H1 (cell line): ENCODE data around the gene RECK. TPM values are rescaled to one million over a fixed set of nuclear protein-coding genes. Genes with fewer than 3 reads are reported as not detected.

ENCODE experiments used
- CTCF ChIA-PET: fragments of 300-600 bp; sonication (Branson Sonifier 250); formaldehyde crosslinking; loops from one replicate; lab custom pipeline; 2021; ENCODE audit not compliant: partially characterized antibody; lab: Charles Lee
- POLR2A ChIA-PET: fragments of 300-600 bp; sonication (Branson Sonifier 250); formaldehyde crosslinking; loops from one replicate; lab custom pipeline; 2021; ENCODE audit warnings: inconsistent platforms; ENCODE audit not compliant: partially characterized antibody; lab: Charles Lee
- DNase-seq, 2 experiments: peaks; one replicate each; pipeline versions ENCODE4 v3.0.0 to v3.0.0-alpha.2; 2010 to 2022; ENCODE audit warnings: low spot score in 2 of 2, low read depth in 1 of 2, mixed read lengths in 1 of 2
- FAIRE-seq: peaks from 2 replicates; lab custom pipeline; 2011; peaks lifted over from hg19 to GRCh38; lab: Jason Lieb, UNC
- H2AFZ ChIP-seq: 2 replicates; pipeline ENCODE4 v1.8.1; 2012; ENCODE audit warnings: low read length, inconsistent platforms
- H2AK5ac ChIP-seq: 2 replicates; pipeline ENCODE4 v1.6.1; 2013; ENCODE audit warnings: low read depth, low read length
- H2BK120ac ChIP-seq: replicated peaks from 2 replicates; pipeline ENCODE3; 2013; ENCODE audit warnings: low read depth, low read length, inconsistent platforms
- H2BK12ac ChIP-seq: 2 replicates; pipeline ENCODE4 v1.6.1; 2013; ENCODE audit warnings: low read depth, low read length
- H2BK15ac ChIP-seq: 2 replicates; pipeline ENCODE4 v1.6.1; 2013; ENCODE audit warnings: low read length
- H2BK20ac ChIP-seq: 2 replicates; pipeline ENCODE4 v1.6.1; 2013; ENCODE audit warnings: low read length
- H2BK5ac ChIP-seq: 2 replicates; pipeline ENCODE4 v1.6.1; 2013; ENCODE audit warnings: low read depth, low read length
- H3K14ac ChIP-seq: 2 replicates; pipeline ENCODE4 v1.6.1; 2013; ENCODE audit warnings: inconsistent platforms; ENCODE audit not compliant: insufficient read length
- H3K18ac ChIP-seq: 2 replicates; pipeline ENCODE4 v1.6.1; 2013; ENCODE audit warnings: low read length; ENCODE audit errors: extremely low read depth
- H3K23ac ChIP-seq: 2 replicates; pipeline ENCODE4 v1.6.1; 2013; ENCODE audit warnings: inconsistent platforms; ENCODE audit not compliant: insufficient read length
- H3K23me2 ChIP-seq: 2 replicates; pipeline ENCODE4 v1.6.1; 2013; ENCODE audit warnings: low read depth, low read length
- H3K27ac ChIP-seq: 2 replicates; pipeline ENCODE4 v1.6.1; 2011; ENCODE audit warnings: low read depth, low read length, inconsistent platforms
- H3K27me3 ChIP-seq, 4 experiments: replicated peaks in 1 of 4; 1 replicate in 1 of 4; 2 replicates in 3 of 4; pipeline versions ENCODE4 v1.6.1 to v1.8.1; 2011 to 2013; ENCODE audit warnings: low read length in 3 of 4, mild to moderate bottlenecking in 3 of 4, inconsistent platforms in 2 of 4, mixed read lengths in 2 of 4, moderate library complexity in 1 of 4; ENCODE audit not compliant: control insufficient read depth in 3 of 4, insufficient read depth in 3 of 4; ENCODE audit errors: extremely low read depth in 1 of 4
- H3K36me3 ChIP-seq, 4 experiments: 2 replicates each; pipeline versions ENCODE4 v1.6.1 to v1.8.1; 2011 to 2013; ENCODE audit warnings: mild to moderate bottlenecking in 4 of 4, low read length in 3 of 4, moderate library complexity in 2 of 4, control low read depth in 1 of 4, inconsistent platforms in 1 of 4; ENCODE audit not compliant: insufficient read depth in 4 of 4, control insufficient read depth in 2 of 4
- H3K4ac ChIP-seq: replicated peaks from 2 replicates; pipeline ENCODE3; 2013; ENCODE audit warnings: low read length, low read depth, mixed read lengths, inconsistent platforms; ENCODE audit not compliant: insufficient read length
- H3K4me1 ChIP-seq, 4 experiments: replicated peaks in 1 of 4; 1 replicate in 1 of 4; 2 replicates in 3 of 4; pipeline versions ENCODE4 v1.6.1 to v1.8.1; 2011 to 2013; ENCODE audit warnings: low read length in 3 of 4, inconsistent platforms in 2 of 4, mixed read lengths in 1 of 4; ENCODE audit not compliant: insufficient read depth in 4 of 4, control insufficient read depth in 3 of 4
- H3K4me2 ChIP-seq, 2 experiments: 2 replicates each; pipeline versions ENCODE4 v1.6.1 to v1.8.1; 2011 to 2013; ENCODE audit warnings: low read depth in 2 of 2, low read length in 2 of 2, control low read depth in 1 of 2, inconsistent platforms in 1 of 2, mild to moderate bottlenecking in 1 of 2; ENCODE audit not compliant: insufficient read depth in 1 of 2
- H3K4me3 ChIP-seq, 4 experiments: fragments of 200-600, 300-600 bp in 1 of 4; sonication (generic), shearing (Covaris generic), sonication (Bioruptor Twin) in 1 of 4; 2 replicates each; pipeline versions ENCODE4 v1.5.1 to v1.8.1; 2011 to 2016; ENCODE audit warnings: low read length in 4 of 4, low read depth in 3 of 4, control low read depth in 2 of 4, inconsistent platforms in 2 of 4, mild to moderate bottlenecking in 2 of 4, mixed read lengths in 1 of 4, moderate library complexity in 1 of 4; ENCODE audit not compliant: insufficient read depth in 2 of 4; ENCODE audit errors: extremely low read depth in 1 of 4
- H3K56ac ChIP-seq: replicated peaks from 2 replicates; pipeline ENCODE3; 2013; ENCODE audit warnings: low read depth, mild to moderate bottlenecking, mixed read lengths, low read length, inconsistent platforms; ENCODE audit not compliant: insufficient read length
- H3K79me1 ChIP-seq: 2 replicates; pipeline ENCODE4 v1.6.1; 2013; ENCODE audit warnings: low read depth, low read length, control low read depth
- H3K79me2 ChIP-seq, 2 experiments: 2 replicates each; pipeline versions ENCODE4 v1.6.1 to v1.8.1; 2012 to 2013; ENCODE audit warnings: low read length in 2 of 2, mild to moderate bottlenecking in 2 of 2, inconsistent platforms in 1 of 2; ENCODE audit not compliant: insufficient read depth in 2 of 2, control insufficient read depth in 1 of 2
- H3K9ac ChIP-seq, 4 experiments: replicated peaks in 1 of 4; 1 replicate in 1 of 4; 2 replicates in 3 of 4; pipeline versions ENCODE4 v1.6.1 to v1.8.1; 2011 to 2013; ENCODE audit warnings: low read depth in 3 of 4, low read length in 3 of 4, control low read depth in 2 of 4, mild to moderate bottlenecking in 2 of 4, moderate library complexity in 2 of 4, inconsistent platforms in 1 of 4; ENCODE audit errors: extremely low read depth in 1 of 4
- H3K9me3 ChIP-seq, 2 experiments: 2 replicates each; pipeline versions ENCODE4 v1.6.1 to v1.8.1; 2012 to 2013; ENCODE audit warnings: mild to moderate bottlenecking in 2 of 2, moderate library complexity in 2 of 2, control low read depth in 1 of 2, inconsistent platforms in 1 of 2, low read depth in 1 of 2, low read length in 1 of 2, mixed read lengths in 1 of 2; ENCODE audit not compliant: insufficient read depth in 2 of 2
- H4K20me1 ChIP-seq, 2 experiments: replicated peaks in 1 of 2; 2 replicates each; pipeline versions ENCODE3 to v1.8.1; 2011 to 2013; ENCODE audit warnings: inconsistent platforms in 2 of 2, low read length in 2 of 2, mild to moderate bottlenecking in 1 of 2; ENCODE audit not compliant: insufficient read depth in 2 of 2, control insufficient read depth in 1 of 2
- H4K5ac ChIP-seq: 2 replicates; pipeline ENCODE4 v1.6.1; 2013; ENCODE audit warnings: low read length, low read depth, mixed read lengths, inconsistent platforms; ENCODE audit not compliant: insufficient read length
- H4K8ac ChIP-seq: 2 replicates; pipeline ENCODE4 v1.8.0; 2013; ENCODE audit warnings: mild to moderate bottlenecking, moderate library complexity, low read length, inconsistent platforms; ENCODE audit not compliant: insufficient read depth; ENCODE audit errors: extremely low read depth
- H4K91ac ChIP-seq: replicated peaks from 2 replicates; pipeline ENCODE3; 2013; ENCODE audit warnings: low read length, mixed read lengths, inconsistent platforms; ENCODE audit not compliant: insufficient read length
- CBX5 ChIP-seq: fragments of 300-800, 300-1000 bp; sonication (generic); IDR thresholded peaks from 2 replicates; pipeline ENCODE4 v1.7.1; 2016; ENCODE audit warnings: antibody characterized with exemption, low read length, low read depth
- GTF2F1 ChIP-seq: IDR thresholded peaks from 2 replicates; pipeline ENCODE4 v1.6.1; 2012; ENCODE audit warnings: low read depth, low read length, improper control_type of control experiment, borderline replicate concordance
- HDAC6 ChIP-seq: IDR thresholded peaks from one replicate; pipeline ENCODE4 v1.7.1; 2012; ENCODE audit warnings: low read depth, mild to moderate bottlenecking, inconsistent platforms, low read length, moderate library complexity
- KDM4A ChIP-seq: IDR thresholded peaks from one replicate; pipeline ENCODE4 v1.7.1; 2012; ENCODE audit warnings: low read depth, mild to moderate bottlenecking, moderate library complexity, low read length, inconsistent platforms; ENCODE audit not compliant: severe bottlenecking
- NRF1 ChIP-seq: IDR thresholded peaks from 2 replicates; pipeline ENCODE4 v1.6.1; 2011; ENCODE audit warnings: mild to moderate bottlenecking, low read depth, low read length, improper control_type of control experiment
- RNF2 ChIP-seq: fragments of 200-900, 300-1000 bp; sonication (generic); IDR thresholded peaks from 2 replicates; pipeline ENCODE4 v1.7.1; 2016; ENCODE audit warnings: borderline replicate concordance, low read depth, mild to moderate bottlenecking, antibody characterized with exemption, low read length; ENCODE audit not compliant: poor library complexity, severe bottlenecking; ENCODE audit errors: missing control alignments
- SP1 ChIP-seq: IDR thresholded peaks from 2 replicates; pipeline ENCODE4 v1.6.1; 2011; ENCODE audit warnings: low read depth, low read length
- TAF1 ChIP-seq: IDR thresholded peaks from 2 replicates; pipeline ENCODE4 v1.6.1; 2011; ENCODE audit warnings: mild to moderate bottlenecking, low read depth, low read length
- TCF12 ChIP-seq: IDR thresholded peaks from 2 replicates; pipeline ENCODE4 v1.6.1; 2011; ENCODE audit warnings: low read depth, mild to moderate bottlenecking, low read length
- YY1 ChIP-seq: IDR thresholded peaks from 2 replicates; pipeline ENCODE4 v1.6.1; 2011; ENCODE audit warnings: low read depth, mild to moderate bottlenecking, low read length
- ZNF274 ChIP-seq: IDR thresholded peaks from 2 replicates; pipeline ENCODE4 v1.7.0; 2012; ENCODE audit warnings: low read length, borderline replicate concordance; ENCODE audit errors: extremely low read depth
- WGBS, 2 experiments: shearing (Covaris generic) in 1 of 2; methylation state at CpG; one replicate each; pipeline versions ENCODE4 v1.1.6 to v1.1.7; 2013 to 2015; ENCODE audit warnings: low lambda C conversion rate in 2 of 2, mixed read lengths in 2 of 2, inconsistent platforms in 1 of 2, low coverage in 1 of 2, missing lambda C conversion rate in 1 of 2; ENCODE audit not compliant: insufficient replicate concordance in 2 of 2, insufficient coverage in 1 of 2, insufficient read length in 1 of 2; ENCODE audit errors: extremely low coverage in 1 of 2, missing lambda C conversion rate in 1 of 2; 5-methylcytosine and 5-hydroxymethylcytosine counted together
- polyA plus RNA-seq, 7 experiments: library from polyadenylated mRNA; depleted of rRNA in 3 of 7; stranded (reverse) in 5 of 7; unstranded in 2 of 7; fragments of >200 nt in 5 of 7; fragments of 200-250 nt in 2 of 7; gene quantifications; 1 replicate in 5 of 7; 2 replicates in 1 of 7; 4 replicates in 1 of 7; pipeline versions ENCODE4 v1.2.1 to v1.2.3, GENCODE V29; 2011 to 2013; ENCODE audit warnings: missing spikeins in 2 of 7, mixed read lengths in 2 of 7
- total RNA-seq: library from RNA; stranded (reverse); fragmentation: NEBNext Ultra II Directional; extraction: Animal tissue kit (Norgen Biotek cat#: 25700); gene quantifications from 2 replicates; pipeline ENCODE4 v1.2.1, GENCODE V29; 2021

Gene RECK
- total and polyA plus RNA-seq, 2 of the 8 experiments (the other 6 are each of a cell fraction or from before 2014, with no cell fraction given): 5.4 to 9.8 TPM

GRCh38 chr9:36008774-36009300 is 27.9 kb upstream of the RECK start:
- ChIA-PET CTCF (interaction anchor here (0.7 to 6.6 kb wide), 41 partner anchors 8 to 669 kb away, joined by 3 to 68 read pairs (median 5); partner anchors contain the start of genes CCIN, OR2S2 and RECK), POLR2A (interaction anchor here (0.7 to 0.8 kb wide), 2 partner anchors 52 to 110 kb away, joined by 3 to 4 read pairs; no protein-coding TSS in a partner anchor)
- no peak overlapping the region for H3K4me2 ChIP-seq
- no peaks in the 10 kb centered on the region for H3K36me3 ChIP-seq
- no peaks in the 10 kb centered on the region for H3K79me1 ChIP-seq
- H3K79me2 ChIP-seq: no peaks in the 10 kb centered on the region
- peak overlapping the region; percentile 96 for H2AFZ ChIP-seq
- no peak overlapping the region for H3K18ac ChIP-seq
- H3K14ac ChIP-seq: no peak overlapping the region
- peaks cover 0 to 4% (median 0%) of the 10 kb centered on the region in 4 experiments; a peak in 2 of 7 replicates for H3K27me3 ChIP-seq
- H2BK20ac ChIP-seq: no peak overlapping the region
- H2BK5ac ChIP-seq: no peak overlapping the region
- no peak overlapping the region for H2BK120ac ChIP-seq
- H4K8ac ChIP-seq: no peak overlapping the region
- H4K20me1 ChIP-seq: no peaks in the 10 kb centered on the region
- H3K9me3 ChIP-seq: no peaks in the 10 kb centered on the region; a peak in 2 of 4 replicates
- H2BK15ac ChIP-seq: no peak overlapping the region
- H3K56ac ChIP-seq: no peak overlapping the region
- no peak overlapping the region for H3K9ac ChIP-seq
- H3K4me1 ChIP-seq: no peaks in the 10 kb centered on the region
- H3K23me2 ChIP-seq: no peaks in the 10 kb centered on the region
- H4K91ac ChIP-seq: no peak overlapping the region
- no peak overlapping the region for H2AK5ac ChIP-seq
- no peak overlapping the region for H2BK12ac ChIP-seq
- H3K27ac ChIP-seq: no peak overlapping the region
- WGBS, 2 experiments: 19% methylated on average over 11 of the region's 11 CpGs; no CpG with 5 or more reads in 1 of the 2 experiments
- peak; percentile 58 for FAIRE-seq
- DNase-seq: peak; percentile 50 to 77
- no peak overlapping the region for H3K4me3 ChIP-seq
- H3K23ac ChIP-seq: no peak overlapping the region
- H4K5ac ChIP-seq: no peak overlapping the region
- H3K4ac ChIP-seq: no peak overlapping the region
- TF ChIP-seq SP1: no peak
- no peak for TF ChIP-seq KDM4A
- TF ChIP-seq CBX5: no peak
- no peak for TF ChIP-seq RNF2
- no peak for TF ChIP-seq GTF2F1
- no peak for TF ChIP-seq ZNF274
- TF ChIP-seq NRF1: no peak
- TF ChIP-seq HDAC6: no peak
- no peak for TF ChIP-seq TAF1
- TF ChIP-seq TCF12: no peak
- no peak for TF ChIP-seq YY1
